Measurements from ENCODE around the gene CCDC87. TPM values are rescaled to one million over a fixed set of nuclear protein-coding genes. Genes with fewer than 3 reads are reported as not detected.
"Not testable (repeated sequence)": the region's sequence is repeated elsewhere in the genome, so short reads cannot be mapped to it uniquely, and the experiment has no call there.

CCDC87 gene
- total RNA-seq, 2 donors from 2014 or later = 0.82 to 3.8 TPM

DNA sequence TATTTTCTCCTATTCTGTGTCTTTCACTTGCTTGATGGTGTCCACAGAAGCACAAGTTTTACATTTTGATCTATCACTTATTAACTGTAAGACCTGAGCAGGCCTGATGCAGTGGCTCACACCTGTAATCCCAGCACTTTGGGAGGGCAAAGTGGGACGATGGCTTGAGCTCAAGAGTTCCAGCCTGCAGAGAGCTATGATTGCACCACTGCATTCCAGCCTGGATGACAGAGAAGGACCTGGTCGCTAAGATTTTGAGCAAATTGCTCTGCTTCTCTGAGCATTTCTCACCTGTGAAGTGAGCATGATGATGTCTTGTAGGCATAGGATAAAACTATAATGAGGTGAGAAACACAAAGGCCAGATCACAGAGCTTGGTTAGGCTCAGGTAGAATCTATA is 6.7 kb downstream of the CCDC87 start:
- H3K9me3 ChIP-seq = no peaks in the 10 kb centered on the region
- WGBS = 67% methylated on average over 2 of the region's 2 CpGs
- no peak for DNase-seq (ENCODE audit: low spot score)
- no peak for TF ChIP-seq POLR2AphosphoS5 (IDR thresholded peaks at IDR 0.05)
- TF ChIP-seq, protein P1, sequence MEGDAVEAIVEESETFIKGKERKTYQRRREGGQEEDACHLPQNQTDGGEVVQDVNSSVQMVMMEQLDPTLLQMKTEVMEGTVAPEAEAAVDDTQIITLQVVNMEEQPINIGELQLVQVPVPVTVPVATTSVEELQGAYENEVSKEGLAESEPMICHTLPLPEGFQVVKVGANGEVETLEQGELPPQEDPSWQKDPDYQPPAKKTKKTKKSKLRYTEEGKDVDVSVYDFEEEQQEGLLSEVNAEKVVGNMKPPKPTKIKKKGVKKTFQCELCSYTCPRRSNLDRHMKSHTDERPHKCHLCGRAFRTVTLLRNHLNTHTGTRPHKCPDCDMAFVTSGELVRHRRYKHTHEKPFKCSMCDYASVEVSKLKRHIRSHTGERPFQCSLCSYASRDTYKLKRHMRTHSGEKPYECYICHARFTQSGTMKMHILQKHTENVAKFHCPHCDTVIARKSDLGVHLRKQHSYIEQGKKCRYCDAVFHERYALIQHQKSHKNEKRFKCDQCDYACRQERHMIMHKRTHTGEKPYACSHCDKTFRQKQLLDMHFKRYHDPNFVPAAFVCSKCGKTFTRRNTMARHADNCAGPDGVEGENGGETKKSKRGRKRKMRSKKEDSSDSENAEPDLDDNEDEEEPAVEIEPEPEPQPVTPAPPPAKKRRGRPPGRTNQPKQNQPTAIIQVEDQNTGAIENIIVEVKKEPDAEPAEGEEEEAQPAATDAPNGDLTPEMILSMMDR (IDR thresholded peaks at IDR 0.05) = no peak
- TF ChIP-seq POLR2A (IDR thresholded peaks at IDR 0.05) = no peak
- no peaks in the 10 kb centered on the region for H3K36me3 ChIP-seq
- no peaks in the 10 kb centered on the region for H3K27me3 ChIP-seq (replicated peaks; ENCODE audit: insufficient read depth)
- no peak overlapping the region for H3K27ac ChIP-seq
- intact Hi-C loops (cut with DNase I) = no loop called here
- no peak overlapping the region for H3K4me3 ChIP-seq
- no peaks in the 10 kb centered on the region for H3K4me1 ChIP-seq (replicated peaks)

DNA sequence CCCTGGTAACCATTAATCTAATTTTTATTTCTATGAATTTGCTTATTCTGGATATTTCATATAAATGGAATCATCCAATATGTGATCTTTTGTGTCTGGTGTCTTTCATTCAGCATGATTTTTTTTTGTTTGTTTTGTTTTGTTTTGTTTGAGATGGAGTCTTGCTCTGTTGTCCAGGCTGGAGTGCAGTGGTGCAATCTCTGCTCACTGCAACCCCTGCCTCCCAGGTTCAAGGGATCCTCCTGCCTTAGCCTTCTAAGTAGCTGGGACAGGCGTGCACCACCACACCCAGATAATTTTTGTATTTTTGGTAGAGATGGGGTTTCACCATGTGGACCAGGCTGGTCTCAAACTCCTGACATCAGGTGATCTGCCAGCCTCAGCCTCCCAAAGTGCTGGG is 7.4 kb downstream of the CCDC87 start:
- H3K4me3 ChIP-seq; H3K36me3 ChIP-seq; H3K4me1 ChIP-seq (replicated peaks); DNase-seq (ENCODE audit: low spot score); H3K27me3 ChIP-seq (replicated peaks; ENCODE audit: insufficient read depth); intact Hi-C loops (cut with DNase I); H3K27ac ChIP-seq; H3K9me3 ChIP-seq: not testable (repeated sequence)
- 92% methylated on average over 1 of the region's 1 CpG for WGBS

- 89% methylated on average over 3 of the region's 3 CpGs for WGBS
- H3K27me3 ChIP-seq (replicated peaks; ENCODE audit: insufficient read depth); DNase-seq (ENCODE audit: low spot score); H3K36me3 ChIP-seq; H3K27ac ChIP-seq; intact Hi-C loops (cut with DNase I); H3K4me1 ChIP-seq (replicated peaks); H3K9me3 ChIP-seq; H3K4me3 ChIP-seq: not testable (repeated sequence)
Observed at GRCh38 chr11:66582565-66583147, 10.2 kb downstream of the CCDC87 start.

DNA sequence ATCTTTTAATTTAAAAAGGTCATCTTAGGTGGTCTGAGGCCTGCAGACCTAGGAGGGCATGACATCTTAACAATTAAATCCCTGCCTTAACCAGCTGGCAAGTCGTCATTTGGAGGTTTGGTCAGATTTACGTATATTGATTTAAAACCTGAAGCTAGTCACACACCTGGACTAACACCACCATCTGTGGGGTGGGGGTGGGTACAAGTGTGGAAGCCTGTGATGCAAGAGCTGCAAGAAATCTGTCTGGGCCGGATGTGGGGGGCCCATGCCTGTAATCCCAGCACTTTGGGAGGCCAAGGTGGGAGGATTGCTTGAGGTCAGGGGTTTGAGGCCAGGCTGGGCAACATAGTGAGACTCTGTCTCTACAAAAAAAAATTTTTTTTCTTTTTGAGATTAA is 11.6 kb downstream of the CCDC87 start:
- WGBS = 79% methylated on average over 3 of the region's 3 CpGs

GRCh38 chr11:66580803-66581202 is 12.1 kb downstream of the CCDC87 start:
- TF ChIP-seq POLR2A (IDR thresholded peaks at IDR 0.05) (no peak), POLR2AphosphoS5 (IDR thresholded peaks at IDR 0.05) (no peak)
- TF ChIP-seq, protein P1 (IDR thresholded peaks at IDR 0.05) = no peak
- H3K27ac ChIP-seq = no peak overlapping the region
- no peak overlapping the region for H3K4me3 ChIP-seq
- no peaks in the 10 kb centered on the region for H3K36me3 ChIP-seq
- 82% methylated on average over 5 of the region's 5 CpGs for WGBS
- H3K9me3 ChIP-seq = no peaks in the 10 kb centered on the region
- H3K27me3 ChIP-seq (replicated peaks; ENCODE audit: insufficient read depth) = no peaks in the 10 kb centered on the region
- intact Hi-C loops (cut with DNase I) = no loop called here
- H3K4me1 ChIP-seq (replicated peaks) = no peaks in the 10 kb centered on the region
- DNase-seq (ENCODE audit: low spot score) = no peak

More for the DNA sequence above, 11.6 kb downstream of the CCDC87 start:
- TF ChIP-seq, protein P1 (IDR thresholded peaks at IDR 0.05) = no peak
- TF ChIP-seq POLR2AphosphoS5 (IDR thresholded peaks at IDR 0.05) (no peak), POLR2A (IDR thresholded peaks at IDR 0.05) (no peak)
- no peak for DNase-seq (ENCODE audit: low spot score)
- Histone ChIP-seq H3K36me3 (no peaks in the 10 kb centered on the region), H3K4me1 (replicated peaks) (no peaks in the 10 kb centered on the region), H3K9me3 (no peaks in the 10 kb centered on the region), H3K27me3 (replicated peaks; ENCODE audit: insufficient read depth) (no peaks in the 10 kb centered on the region), H3K4me3 (no peak overlapping the region), H3K27ac (no peak overlapping the region)
- intact Hi-C loops (cut with DNase I) = no loop called here

DNA sequence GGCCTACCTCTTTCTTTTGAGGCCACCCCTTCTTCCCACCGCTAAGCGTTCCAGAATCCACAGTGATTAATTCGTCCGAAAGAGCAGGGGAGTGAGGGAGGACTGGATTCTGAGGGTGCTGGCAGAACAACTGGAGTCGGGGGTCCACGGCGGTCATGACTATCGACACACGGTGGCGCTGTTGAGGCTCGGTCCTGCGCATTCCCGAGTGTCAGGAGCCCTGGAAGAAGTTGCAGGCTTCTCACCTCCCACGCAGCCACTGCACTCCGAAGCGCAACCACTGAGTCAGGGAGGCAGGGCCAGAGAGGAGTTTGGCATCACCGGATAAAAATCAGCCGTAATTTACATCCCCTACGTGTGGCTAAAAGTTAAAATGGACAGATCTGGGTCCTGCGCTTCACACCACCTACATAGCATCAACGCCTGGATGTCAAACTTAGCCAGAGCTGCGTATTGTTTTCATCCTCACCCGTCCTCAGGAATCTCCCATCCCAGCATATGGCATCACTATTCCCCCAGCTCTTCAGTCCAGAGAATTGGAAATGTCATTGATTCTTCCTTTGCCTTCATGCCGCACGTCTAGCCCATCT is 13.8 kb downstream of the CCDC87 start:
- Histone ChIP-seq H3K27ac (no peak overlapping the region), H3K4me1 (replicated peaks) (no peaks in the 10 kb centered on the region), H3K36me3 (no peaks in the 10 kb centered on the region), H3K9me3 (no peaks in the 10 kb centered on the region), H3K27me3 (replicated peaks; ENCODE audit: insufficient read depth) (no peaks in the 10 kb centered on the region), H3K4me3 (no peak overlapping the region)
- peak; percentile 61 for DNase-seq (ENCODE audit: low spot score)
- intact Hi-C loops (cut with DNase I) = no loop called here
- 18% methylated on average over 25 of the region's 25 CpGs for WGBS
- TF ChIP-seq, protein P1 (IDR thresholded peaks at IDR 0.05) = peak; percentile 62 to 94 (median 83)
- no peak for TF ChIP-seq POLR2A (IDR thresholded peaks at IDR 0.05)
- TF ChIP-seq POLR2AphosphoS5 (IDR thresholded peaks at IDR 0.05) = peak; percentile 48
